WTC11 (cell line): ENCODE measurements around the gene CEP170B. TPM values are rescaled to one million over a fixed set of nuclear protein-coding genes. Genes with fewer than 3 reads are reported as not detected.

ENCODE experiments used
- ATAC-seq: fragments of 200-7000 bp; cut with Tn5 transposase; 2 replicates; pipeline ENCODE4 v1.10.0; 2021; ENCODE audit warnings: mild to moderate bottlenecking, moderate library complexity
- CTCF ChIA-PET: fragments of 300-600 bp; sonication (Branson Sonifier 250); formaldehyde crosslinking; loops from one replicate; lab custom pipeline; 2021; ENCODE audit warnings: antibody characterized with exemption; lab: Charles Lee
- POLR2A ChIA-PET: fragments of 350-600 bp; sonication (Branson Sonifier 250); formaldehyde crosslinking; loops from one replicate; lab custom pipeline; 2021; ENCODE audit warnings: antibody characterized with exemption; lab: Charles Lee
- DNase-seq: peaks from one replicate; pipeline ENCODE4 v3.0.0; 2021; ENCODE audit warnings: low spot score
- H3K27ac Mint-ChIP-seq: 2 replicates; pipeline ENCODE4 v1.8.0; 2021; ENCODE audit warnings: mixed read lengths
- H3K27me3 Mint-ChIP-seq: 2 replicates; pipeline ENCODE4 v1.8.0; 2021; ENCODE audit warnings: low read depth, mild to moderate bottlenecking, moderate library complexity, mixed read lengths
- H3K36me3 Mint-ChIP-seq: 2 replicates; pipeline ENCODE4 v1.8.0; 2021; ENCODE audit warnings: mixed read lengths
- H3K4me1 Mint-ChIP-seq: 2 replicates; pipeline ENCODE4 v1.8.0; 2022; ENCODE audit warnings: mixed read lengths
- H3K4me3 Mint-ChIP-seq: 2 replicates; pipeline ENCODE4 v1.8.0; 2021; ENCODE audit warnings: mild to moderate bottlenecking, moderate library complexity, mixed read lengths
- H3K9me3 Mint-ChIP-seq: 2 replicates; pipeline ENCODE4 v1.8.0; 2021; ENCODE audit warnings: mixed read lengths
- ARID4B ChIP-seq: sonication (generic); formaldehyde crosslinking; IDR thresholded peaks from 2 replicates; pipeline ENCODE4 v1.8.0; 2023; ENCODE audit warnings: missing genetic modification reagents, mild to moderate bottlenecking, borderline replicate concordance
- CTCF ChIP-seq: fragments of 200-600 bp; IDR thresholded peaks from 2 replicates; pipeline ENCODE4 v1.8.0; 2022; ENCODE audit warnings: antibody characterized with exemption
- HMGXB4 ChIP-seq: sonication (generic); formaldehyde crosslinking; IDR thresholded peaks from 2 replicates; pipeline ENCODE4 v1.8.1; 2023; ENCODE audit warnings: mild to moderate bottlenecking, moderate library complexity, missing genetic modification reagents
- MAX ChIP-seq: sonication (generic); formaldehyde crosslinking; IDR thresholded peaks from 2 replicates; pipeline ENCODE4 v1.8.0; 2022; ENCODE audit warnings: mild to moderate bottlenecking, missing genetic modification reagents
- NFYB ChIP-seq: sonication (generic); formaldehyde crosslinking; conservative IDR thresholded peaks from 2 replicates; pipeline ENCODE4 v1.8.0; 2022; ENCODE audit warnings: low read depth, missing genetic modification reagents
- NR2C2 ChIP-seq: sonication (generic); formaldehyde crosslinking; IDR thresholded peaks from 2 replicates; pipeline ENCODE4 v1.8.0; 2022; ENCODE audit warnings: mild to moderate bottlenecking, missing genetic modification reagents
- NR3C1 ChIP-seq: sonication (generic); formaldehyde crosslinking; conservative IDR thresholded peaks from 2 replicates; pipeline ENCODE4 v1.8.1; 2023; ENCODE audit warnings: low read depth, mild to moderate bottlenecking, missing genetic modification reagents
- SMAD4 ChIP-seq: sonication (generic); formaldehyde crosslinking; IDR thresholded peaks from 2 replicates; pipeline ENCODE4 v1.8.0; 2022; ENCODE audit warnings: mild to moderate bottlenecking, missing genetic modification reagents
- TEAD4 ChIP-seq: sonication (generic); formaldehyde crosslinking; IDR thresholded peaks from 2 replicates; pipeline ENCODE4 v1.8.0; 2022; ENCODE audit warnings: mild to moderate bottlenecking, missing genetic modification reagents
- ZBTB43 ChIP-seq: sonication (generic); formaldehyde crosslinking; IDR thresholded peaks from 2 replicates; pipeline ENCODE4 v1.8.1; 2023; ENCODE audit warnings: mild to moderate bottlenecking, missing genetic modification reagents
- ZNF219 ChIP-seq: sonication (generic); formaldehyde crosslinking; IDR thresholded peaks from 2 replicates; pipeline ENCODE4 v1.8.0; 2023; ENCODE audit warnings: missing genetic modification reagents, mild to moderate bottlenecking, borderline replicate concordance
- ZNF232 ChIP-seq: sonication (generic); formaldehyde crosslinking; IDR thresholded peaks from 2 replicates; pipeline ENCODE4 v1.8.0; 2022; ENCODE audit warnings: mild to moderate bottlenecking, missing genetic modification reagents
- ZSCAN18 ChIP-seq: fragments of 250-450 bp; sonication (Bioruptor Pico); IDR thresholded peaks from 2 replicates; pipeline ENCODE4 v2.1.2; 2022; ENCODE audit warnings: mild to moderate bottlenecking, moderate library complexity
- total RNA-seq: library from RNA; stranded (reverse); gene quantifications from 3 replicates; pipeline ENCODE4 v1.2.3, GENCODE V29; 2021

Gene CEP170B
- total RNA-seq, 1 experiment from 2014 or later, result 47.0 TPM

- ATAC-seq, result no peak
- peaks cover 89% of the 10 kb centered on the region for H3K27me3 Mint-ChIP-seq
- peak; percentile 6 for DNase-seq
- H3K9me3 Mint-ChIP-seq, result no peaks in the 10 kb centered on the region
- ChIA-PET POLR2A (no interaction called here), CTCF (interaction anchor here (1.0 to 3.0 kb wide), 4 partner anchors 40 to 110 kb away, joined by 3 to 12 read pairs (median 6); partner anchors contain the start of gene CDCA4)
- H3K4me3 Mint-ChIP-seq, result peak overlapping the region; percentile 59
- H3K27ac Mint-ChIP-seq, result no peak overlapping the region
- H3K36me3 Mint-ChIP-seq, result no peaks in the 10 kb centered on the region
- no peaks in the 10 kb centered on the region for H3K4me1 Mint-ChIP-seq
- no peak for TF ChIP-seq NR3C1 (CRISPR knock-in tag)
- TF ChIP-seq SMAD4 (CRISPR knock-in tag), result no peak
- TF ChIP-seq NR2C2 (CRISPR knock-in tag), result no peak
- no peak for TF ChIP-seq NFYB (CRISPR knock-in tag)
- TF ChIP-seq ZNF232 (CRISPR knock-in tag), result no peak
- TF ChIP-seq CTCF, result no peak
- TF ChIP-seq ZNF219, result no peak
- TF ChIP-seq HMGXB4 (CRISPR knock-in tag), result no peak
- TF ChIP-seq TEAD4 (CRISPR knock-in tag), result no peak
- no peak for TF ChIP-seq ZSCAN18 (CRISPR knock-in tag)
- no peak for TF ChIP-seq ARID4B (CRISPR knock-in tag)
Measured at GRCh38 chr14:104935026-104935650, 70.1 kb downstream of the CEP170B start.

GRCh38 chr14:104935955-104936354 is 70.9 kb downstream of the CEP170B start:
- Mint-ChIP-seq H3K27me3 (peaks cover 88% of the 10 kb centered on the region), H3K27ac (no peak overlapping the region), H3K4me1 (no peaks in the 10 kb centered on the region), H3K4me3 (no peak overlapping the region), H3K9me3 (0 out of 2 replicates have a peak, but pooled peaks cover 3% of the 10 kb centered on the region), H3K36me3 (no peaks in the 10 kb centered on the region)
- TF ChIP-seq ZSCAN18 (CRISPR knock-in tag), result no peak
- no peak for TF ChIP-seq MAX (CRISPR knock-in tag)
- TF ChIP-seq ZBTB43 (CRISPR knock-in tag), result no peak
- POLR2A ChIA-PET, result no interaction called here
- CTCF ChIA-PET, result interaction anchor here (1.5 to 1.9 kb wide), 2 partner anchors 39 to 110 kb away, joined by 4 to 5 read pairs; no protein-coding TSS in a partner anchor
- DNase-seq, result peak; percentile 7
- ATAC-seq, result no peak
